H1 (cell line): ENCODE results near the gene LRP8. TPM values are rescaled to one million over a fixed set of nuclear protein-coding genes. Genes with fewer than 3 reads are reported as not detected.

ENCODE experiments used
- CHD2 ChIP-seq: IDR thresholded peaks from 2 replicates; pipeline ENCODE4 v1.6.1; 2012; ENCODE audit warnings: low read length, improper control_type of control experiment
- SP4 ChIP-seq: IDR thresholded peaks from 2 replicates; pipeline ENCODE4 v1.6.1; 2012; ENCODE audit warnings: low read length, inconsistent platforms
- polyA plus RNA-seq, 7 experiments: library from polyadenylated mRNA; depleted of rRNA in 3 of 7; stranded (reverse) in 5 of 7; unstranded in 2 of 7; fragments of >200 nt in 5 of 7; fragments of 200-250 nt in 2 of 7; gene quantifications; 1 replicate in 5 of 7; 2 replicates in 1 of 7; 4 replicates in 1 of 7; pipeline versions ENCODE4 v1.2.1 to v1.2.3, GENCODE V29; 2011 to 2013; ENCODE audit warnings: missing spikeins in 2 of 7, mixed read lengths in 2 of 7
- total RNA-seq: library from RNA; stranded (reverse); fragmentation: NEBNext Ultra II Directional; extraction: Animal tissue kit (Norgen Biotek cat#: 25700); gene quantifications from 2 replicates; pipeline ENCODE4 v1.2.1, GENCODE V29; 2021

The LRP8 gene
- total and polyA plus RNA-seq, 2 of the 8 experiments (the other 6 are each of a cell fraction or from before 2014, with no cell fraction given) = 63.2 to 66.4 TPM

DNA sequence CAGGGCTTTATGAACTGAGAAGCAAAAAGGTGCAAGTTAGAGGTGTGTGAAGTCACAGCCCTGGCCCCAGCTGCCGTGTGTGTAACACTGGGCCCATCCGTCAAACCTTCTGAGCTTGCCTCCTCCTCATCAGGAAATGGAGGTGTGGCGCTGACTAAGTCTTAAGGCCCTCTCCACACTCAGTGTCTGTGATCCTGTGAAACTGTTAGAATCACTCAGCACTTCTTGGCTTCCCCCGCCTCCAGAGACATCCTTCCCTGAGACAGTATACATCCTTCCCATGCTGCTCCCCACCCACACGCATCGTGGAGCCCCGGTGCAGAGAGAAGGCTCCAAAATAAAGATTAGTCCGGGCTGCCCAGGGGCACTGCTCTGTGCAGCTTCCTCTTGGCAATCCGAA is 33.3 kb downstream of the LRP8 start (continued):
- TF ChIP-seq SP4 (no peak), CHD2 (no peak)
